ENCODE data around the gene WWTR1. TPM values are rescaled to one million over a fixed set of nuclear protein-coding genes. Genes with fewer than 3 reads are reported as not detected.

Gene WWTR1
- total RNA-seq, 6 experiments from 2014 or later: 41.5 to 49.7 (median 45.5) TPM

DNA sequence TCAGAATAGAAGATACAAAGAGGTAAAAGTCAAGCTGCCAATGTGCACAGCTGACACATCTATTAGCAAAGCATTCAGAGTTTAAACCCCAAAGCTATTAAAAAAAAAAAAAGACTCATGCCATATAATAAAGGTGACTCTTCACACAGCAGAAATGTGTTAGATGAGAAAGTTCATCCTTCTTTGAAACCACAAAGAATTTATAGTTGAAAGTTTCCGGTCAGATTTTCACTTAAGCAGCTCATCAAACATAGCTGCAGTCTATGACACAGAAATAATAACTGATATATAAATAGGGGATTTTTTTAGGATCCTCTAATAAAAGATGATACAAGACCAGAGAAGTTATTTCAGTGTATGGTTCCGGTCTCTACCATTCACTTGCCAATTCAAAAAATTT lies 76.6 kb downstream of the WWTR1 start:
- TF ChIP-seq, protein P1, sequence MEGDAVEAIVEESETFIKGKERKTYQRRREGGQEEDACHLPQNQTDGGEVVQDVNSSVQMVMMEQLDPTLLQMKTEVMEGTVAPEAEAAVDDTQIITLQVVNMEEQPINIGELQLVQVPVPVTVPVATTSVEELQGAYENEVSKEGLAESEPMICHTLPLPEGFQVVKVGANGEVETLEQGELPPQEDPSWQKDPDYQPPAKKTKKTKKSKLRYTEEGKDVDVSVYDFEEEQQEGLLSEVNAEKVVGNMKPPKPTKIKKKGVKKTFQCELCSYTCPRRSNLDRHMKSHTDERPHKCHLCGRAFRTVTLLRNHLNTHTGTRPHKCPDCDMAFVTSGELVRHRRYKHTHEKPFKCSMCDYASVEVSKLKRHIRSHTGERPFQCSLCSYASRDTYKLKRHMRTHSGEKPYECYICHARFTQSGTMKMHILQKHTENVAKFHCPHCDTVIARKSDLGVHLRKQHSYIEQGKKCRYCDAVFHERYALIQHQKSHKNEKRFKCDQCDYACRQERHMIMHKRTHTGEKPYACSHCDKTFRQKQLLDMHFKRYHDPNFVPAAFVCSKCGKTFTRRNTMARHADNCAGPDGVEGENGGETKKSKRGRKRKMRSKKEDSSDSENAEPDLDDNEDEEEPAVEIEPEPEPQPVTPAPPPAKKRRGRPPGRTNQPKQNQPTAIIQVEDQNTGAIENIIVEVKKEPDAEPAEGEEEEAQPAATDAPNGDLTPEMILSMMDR (IDR thresholded peaks at IDR 0.05): no peak
- H3K4me3 Mint-ChIP-seq: peak overlapping the region; percentile 80
- H3K27me3 Mint-ChIP-seq (ENCODE audit: insufficient read depth): no peaks in the 10 kb centered on the region
- peaks cover 93% of the 10 kb centered on the region for H3K4me1 Mint-ChIP-seq (ENCODE audit: low read depth)
- H3K36me3 Mint-ChIP-seq (ENCODE audit: low read depth): peaks cover 5% of the 10 kb centered on the region; the same call in 1 of the 2 replicates
- peak overlapping the region; percentile 97 for H3K27ac Mint-ChIP-seq
- no peaks in the 10 kb centered on the region for H3K9me3 Mint-ChIP-seq
- peak; percentile 44 for DNase-seq

DNA sequence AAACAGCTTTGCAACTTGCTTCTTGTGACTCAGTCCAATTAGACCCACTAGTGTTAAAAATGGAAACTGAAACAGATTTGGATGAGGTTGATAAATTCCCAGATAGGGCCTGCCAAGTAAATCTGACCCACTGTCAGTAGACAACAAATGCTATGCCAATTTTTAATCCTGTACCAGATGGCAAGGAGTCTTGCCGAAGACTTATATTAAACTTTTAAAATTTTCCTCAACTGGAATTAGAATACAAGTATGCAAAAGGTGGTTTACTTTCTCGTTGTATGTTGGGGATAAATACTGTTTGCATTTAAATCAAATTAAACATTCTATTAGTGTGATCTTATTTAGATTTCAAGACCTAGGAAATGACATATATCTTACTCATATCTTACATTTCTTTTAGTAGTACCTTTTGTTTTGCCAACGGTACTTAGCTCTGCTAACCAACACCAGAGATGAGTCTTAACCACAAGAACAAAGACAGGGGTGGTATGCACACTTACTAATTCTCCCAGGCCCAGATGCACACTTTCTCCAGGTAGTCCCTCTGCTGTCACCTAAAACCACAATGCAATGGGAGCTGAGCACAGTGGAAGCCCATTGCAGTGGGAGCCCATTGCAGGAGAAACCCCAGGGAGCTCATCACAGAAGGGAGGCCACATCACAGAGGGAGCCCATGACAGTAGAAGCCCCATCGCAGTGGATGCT lies 77.8 kb downstream of the WWTR1 start:
- Mint-ChIP-seq H3K4me1 (ENCODE audit: low read depth) (peaks cover 93% of the 10 kb centered on the region), H3K4me3 (peak overlapping the region; percentile 72), H3K36me3 (ENCODE audit: low read depth) (peaks cover 5% of the 10 kb centered on the region; the same call in 1 of the 2 replicates), H3K27ac (peak overlapping the region; percentile 97), H3K27me3 (ENCODE audit: insufficient read depth) (no peaks in the 10 kb centered on the region), H3K9me3 (no peaks in the 10 kb centered on the region)
- TF ChIP-seq, protein P1 (IDR thresholded peaks at IDR 0.05): 0 out of 2 replicates have a peak, but pooled peaks have one; percentile 1
- DNase-seq: peak; percentile 60

DNA sequence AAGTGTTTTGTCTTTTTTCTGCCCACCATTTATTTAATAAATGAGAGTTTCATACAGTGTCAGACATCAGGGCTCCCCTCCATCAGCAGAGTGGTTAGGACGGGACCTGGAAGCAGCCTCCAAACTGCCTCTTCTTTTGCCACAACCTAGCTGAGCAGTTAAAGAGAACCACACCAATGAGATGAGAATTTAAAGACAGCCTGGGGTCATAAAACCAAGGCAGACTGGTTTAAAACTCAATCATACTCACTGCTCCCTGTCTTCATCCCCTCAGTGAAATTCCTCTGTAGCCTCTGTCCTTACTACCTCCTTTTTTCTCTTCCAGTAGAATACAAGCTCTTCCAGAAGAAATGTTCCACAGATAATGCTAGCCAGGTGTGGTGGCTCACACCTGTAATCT lies 78.7 kb downstream of the WWTR1 start:
- Mint-ChIP-seq H3K4me3 (peak overlapping the region; percentile 72), H3K27me3 (ENCODE audit: insufficient read depth) (no peaks in the 10 kb centered on the region), H3K36me3 (ENCODE audit: low read depth) (peaks cover 8% of the 10 kb centered on the region), H3K4me1 (ENCODE audit: low read depth) (peaks cover 92% of the 10 kb centered on the region), H3K27ac (peak overlapping the region; percentile 97), H3K9me3 (no peaks in the 10 kb centered on the region)
- DNase-seq: no peak
- TF ChIP-seq, protein P1 (IDR thresholded peaks at IDR 0.05): no peak

- Mint-ChIP-seq H3K4me1 (ENCODE audit: low read depth) (peaks cover 96% of the 10 kb centered on the region), H3K27me3 (ENCODE audit: insufficient read depth) (no peaks in the 10 kb centered on the region), H3K36me3 (ENCODE audit: low read depth) (peaks cover 12% of the 10 kb centered on the region), H3K9me3 (no peaks in the 10 kb centered on the region), H3K4me3 (no peak overlapping the region), H3K27ac (peak overlapping the region; percentile 97)
- TF ChIP-seq, protein P1 (IDR thresholded peaks at IDR 0.05): no peak
- no peak for DNase-seq
Measured at GRCh38 chr3:149577801-149578200, 80.0 kb downstream of the WWTR1 start.

- TF ChIP-seq, protein P1 (IDR thresholded peaks at IDR 0.05): no peak; the same call in 1 of the 2 replicates
- Mint-ChIP-seq H3K4me1 (ENCODE audit: low read depth) (peaks cover 99% of the 10 kb centered on the region), H3K36me3 (ENCODE audit: low read depth) (peaks cover 27% of the 10 kb centered on the region)
Measured at GRCh38 chr3:149575961-149576564, 81.8 kb downstream of the WWTR1 start.

More at GRCh38 chr3:149575961-149576564, 81.8 kb downstream of the WWTR1 start:
- H3K27ac Mint-ChIP-seq: peak overlapping the region; percentile 97
- H3K4me3 Mint-ChIP-seq: peak overlapping the region; percentile 77
- no peaks in the 10 kb centered on the region for H3K27me3 Mint-ChIP-seq (ENCODE audit: insufficient read depth)
- no peaks in the 10 kb centered on the region for H3K9me3 Mint-ChIP-seq
- peak; percentile 96 for DNase-seq
